Esophagus (tissue), 2 donors: ENCODE data around the gene SNX25. TPM values are rescaled to one million over a fixed set of nuclear protein-coding genes. Genes with fewer than 3 reads are reported as not detected.
"Not testable (repeated sequence)": the region's sequence is repeated elsewhere in the genome, so short reads cannot be mapped to it uniquely, and the experiment has no call there.

Source experiments
- H3K27ac ChIP-seq, 2 donors: one replicate each; pipeline ENCODE4 v1.5.1; 2013; ENCODE audit warnings: low read depth in 2 of 2, mild to moderate bottlenecking in 2 of 2, inconsistent platforms in 1 of 2, low read length in 1 of 2, moderate library complexity in 1 of 2
- H3K27me3 ChIP-seq, 2 donors: one replicate each; pipeline ENCODE4 v1.6.1; 2013; ENCODE audit warnings: low read length in 2 of 2, control low read depth in 1 of 2, mild to moderate bottlenecking in 1 of 2; ENCODE audit not compliant: insufficient read depth in 2 of 2, control insufficient read depth in 1 of 2
- H3K36me3 ChIP-seq, 2 donors: one replicate each; pipeline ENCODE4 v1.6.1; 2013; ENCODE audit warnings: low read length in 1 of 2; ENCODE audit not compliant: control insufficient read depth in 2 of 2, insufficient read depth in 2 of 2
- H3K4me1 ChIP-seq, 2 donors: one replicate each; pipeline ENCODE4 v1.6.1; 2013; ENCODE audit warnings: low read length in 1 of 2; ENCODE audit not compliant: control insufficient read depth in 2 of 2, insufficient read depth in 2 of 2
- H3K4me3 ChIP-seq, 2 donors: one replicate each; pipeline ENCODE4 v1.5.1; 2013; ENCODE audit warnings: low read length in 2 of 2, mild to moderate bottlenecking in 2 of 2, low read depth in 1 of 2, moderate library complexity in 1 of 2
- H3K9me3 ChIP-seq, 2 donors: one replicate each; pipeline ENCODE4 v1.6.1; 2013; ENCODE audit warnings: mild to moderate bottlenecking in 2 of 2, low read depth in 1 of 2, low read length in 1 of 2, moderate library complexity in 1 of 2; ENCODE audit not compliant: control insufficient read depth in 2 of 2, insufficient read depth in 1 of 2
- WGBS, 2 donors: extraction: QIAGEN DNeasy Blood & Tissue Kit; methylation state at CpG; one replicate each; pipeline ENCODE4 v1.1.7; 2013; 5-methylcytosine and 5-hydroxymethylcytosine counted together
- polyA plus RNA-seq, 2 donors: library from polyadenylated mRNA; stranded (reverse); fragments of 200-250 nt; gene quantifications; one replicate each; pipeline ENCODE4 v1.2.3, GENCODE V29; 2013
- donor health status: healthy with polysubstance abuse.
- donor health status: Bipolar disorder and iron deficiency.

SNX25 gene
- polyA plus RNA-seq, 2 donors: 3.5 to 4.4 TPM

- peaks cover 2% of the 10 kb centered on the region in 2 donors for H3K4me1 ChIP-seq
- 2 to 3% methylated on average over 14 of the region's 14 CpGs for WGBS, 2 donors
- peak overlapping the region; percentile 63 to 81 for H3K4me3 ChIP-seq
- no peaks in the 10 kb centered on the region for H3K36me3 ChIP-seq
- no peaks in the 10 kb centered on the region for H3K9me3 ChIP-seq
- no peaks in the 10 kb centered on the region for H3K27me3 ChIP-seq
- H3K27ac ChIP-seq: peak overlapping the region; percentile 92 to 93
These were observed 5.0 kb upstream of the SNX25 start for GRCh38 chr4:185204238-185204910.

- not testable (repeated sequence) for H3K36me3 ChIP-seq, H3K4me1 ChIP-seq, H3K27ac ChIP-seq, H3K4me3 ChIP-seq, H3K27me3 ChIP-seq, H3K9me3 ChIP-seq
- WGBS, 2 donors: 79 to 85% methylated on average over 13 of the region's 13 CpGs
These were observed 4.3 kb upstream of the SNX25 start for GRCh38 chr4:185205073-185205472.

GRCh38 chr4:185205697-185206342 lies 3.6 kb upstream of the SNX25 start:
- H3K27ac ChIP-seq: no peak overlapping the region
- H3K4me1 ChIP-seq: peaks cover 2% of the 10 kb centered on the region in 2 donors
- 93 to 94% methylated on average over 8 of the region's 8 CpGs for WGBS, 2 donors
- no peak overlapping the region for H3K4me3 ChIP-seq
- H3K27me3 ChIP-seq: no peaks in the 10 kb centered on the region
- H3K36me3 ChIP-seq: no peaks in the 10 kb centered on the region
- H3K9me3 ChIP-seq: no peaks in the 10 kb centered on the region

GRCh38 chr4:185207466-185207865 lies 1.9 kb upstream of the SNX25 start:
- H3K27ac ChIP-seq: no peak overlapping the region
- H3K27me3 ChIP-seq: no peaks in the 10 kb centered on the region
- no peaks in the 10 kb centered on the region for H3K9me3 ChIP-seq
- H3K4me1 ChIP-seq: peaks cover 2% of the 10 kb centered on the region in 2 donors
- H3K4me3 ChIP-seq: no peak overlapping the region
- WGBS, 2 donors: 94 to 95% methylated on average over 5 of the region's 5 CpGs
- no peaks in the 10 kb centered on the region for H3K36me3 ChIP-seq

- Histone ChIP-seq H3K27ac (peak overlapping the region; percentile 70 to 88), H3K4me3 (peak overlapping the region; percentile 72 to 74)
- not testable (repeated sequence) for H3K4me1 ChIP-seq, H3K27me3 ChIP-seq, H3K36me3 ChIP-seq, H3K9me3 ChIP-seq
- WGBS, 2 donors: 0 to 2% methylated on average over 31 to 39 of the region's 39 CpGs
These were observed 379 bp downstream of the SNX25 start for GRCh38 chr4:185209852-185210101.

GRCh38 chr4:185210102-185210981 lies 944 bp downstream of the SNX25 start:
- WGBS, 2 donors: 1 to 2% methylated on average over 71 to 84 of the region's 84 CpGs
- Histone ChIP-seq H3K4me1 (peaks cover 2% of the 10 kb centered on the region in 2 donors), H3K27ac (peak overlapping the region; percentile 70 to 88), H3K36me3 (no peaks in the 10 kb centered on the region), H3K9me3 (no peaks in the 10 kb centered on the region), H3K4me3 (peak overlapping the region; percentile 72 to 74), H3K27me3 (no peaks in the 10 kb centered on the region)

GRCh38 chr4:185211035-185211434 lies 1.6 kb downstream of the SNX25 start:
- no peaks in the 10 kb centered on the region for H3K36me3 ChIP-seq
- peak overlapping the region; percentile 72 to 74 for H3K4me3 ChIP-seq
- WGBS, 2 donors: 64% methylated on average over 5 of the region's 5 CpGs
- no peaks in the 10 kb centered on the region for H3K9me3 ChIP-seq
- H3K27me3 ChIP-seq: no peaks in the 10 kb centered on the region
- peak overlapping the region; percentile 70 to 88 for H3K27ac ChIP-seq
- peaks cover 2 to 4% of the 10 kb centered on the region in 2 donors for H3K4me1 ChIP-seq

GRCh38 chr4:185211641-185212040 lies 2.2 kb downstream of the SNX25 start:
- Histone ChIP-seq H3K4me1 (peaks cover 2 to 4% of the 10 kb centered on the region in 2 donors), H3K4me3 (peak overlapping the region in 1 of 2 donors; percentile 74), H3K36me3 (no peaks in the 10 kb centered on the region), H3K27me3 (no peaks in the 10 kb centered on the region), H3K9me3 (no peaks in the 10 kb centered on the region), H3K27ac (no peak overlapping the region)
- WGBS, 2 donors: 61 to 73% methylated on average over 2 of the region's 2 CpGs

- 96% methylated on average over 4 of the region's 4 CpGs for WGBS, 2 donors
- Histone ChIP-seq H3K36me3 (no peaks in the 10 kb centered on the region), H3K4me3 (no peak overlapping the region), H3K9me3 (no peaks in the 10 kb centered on the region), H3K27ac (no peak overlapping the region), H3K4me1 (peaks cover 2 to 4% of the 10 kb centered on the region in 2 donors), H3K27me3 (no peaks in the 10 kb centered on the region)
These were observed 3.2 kb downstream of the SNX25 start for GRCh38 chr4:185212581-185212980.
